ENCODE results near the gene EPB41L5. TPM values are rescaled to one million over a fixed set of nuclear protein-coding genes. Genes with fewer than 3 reads are reported as not detected.
"Not testable (repeated sequence)": the region's sequence is repeated elsewhere in the genome, so short reads cannot be mapped to it uniquely, and the experiment has no call there.

Gene EPB41L5
- total RNA-seq, 1 donor from 2014 or later: 84.0 TPM

DNA sequence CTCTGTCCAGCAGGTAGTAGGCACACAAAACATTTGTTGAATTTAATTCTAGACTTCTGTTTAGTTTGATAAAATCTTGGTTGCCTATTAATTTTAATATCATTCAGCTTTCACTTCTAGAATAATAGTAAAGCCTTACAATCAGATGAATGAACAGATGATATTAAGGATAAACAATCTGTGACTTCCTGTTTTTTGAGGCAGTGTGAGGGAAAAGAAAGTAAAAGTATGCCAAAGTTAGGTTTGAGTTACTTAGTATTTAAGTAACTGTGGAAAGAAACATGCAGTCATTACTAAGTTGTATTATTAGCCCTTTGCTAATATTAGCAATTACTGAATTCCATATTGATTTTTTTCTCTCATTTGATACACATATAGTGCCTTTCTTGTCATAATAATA, 31.5 kb downstream of the EPB41L5 start:
- no peak overlapping the region for H2AFZ ChIP-seq (replicated peaks)
- H3K4me1 ChIP-seq: no peaks in the 10 kb centered on the region
- no peaks in the 10 kb centered on the region for H4K20me1 ChIP-seq (ENCODE audit: low read depth)
- no peaks in the 10 kb centered on the region for H3K9me3 ChIP-seq (ENCODE audit: low read depth)
- peaks cover 19% of the 10 kb centered on the region for H3K36me3 ChIP-seq
- no peak for DNase-seq (ENCODE audit: low spot score)
- H3K27me3 ChIP-seq: no peaks in the 10 kb centered on the region
- no peak overlapping the region for H3K9ac ChIP-seq
- no peak overlapping the region for H3K27ac Mint-ChIP-seq
- H3K79me2 ChIP-seq (ENCODE audit: low read depth): peaks cover 10% of the 10 kb centered on the region
- no peak overlapping the region for H3K4me3 ChIP-seq
- H3K9me3 Mint-ChIP-seq: peaks cover 35% of the 10 kb centered on the region
- TF ChIP-seq EZH2 (IDR thresholded peaks at IDR 0.05) (no peak), EZH2phosphoT487 (IDR thresholded peaks at IDR 0.05) (no peak)
- TF ChIP-seq, protein P1, sequence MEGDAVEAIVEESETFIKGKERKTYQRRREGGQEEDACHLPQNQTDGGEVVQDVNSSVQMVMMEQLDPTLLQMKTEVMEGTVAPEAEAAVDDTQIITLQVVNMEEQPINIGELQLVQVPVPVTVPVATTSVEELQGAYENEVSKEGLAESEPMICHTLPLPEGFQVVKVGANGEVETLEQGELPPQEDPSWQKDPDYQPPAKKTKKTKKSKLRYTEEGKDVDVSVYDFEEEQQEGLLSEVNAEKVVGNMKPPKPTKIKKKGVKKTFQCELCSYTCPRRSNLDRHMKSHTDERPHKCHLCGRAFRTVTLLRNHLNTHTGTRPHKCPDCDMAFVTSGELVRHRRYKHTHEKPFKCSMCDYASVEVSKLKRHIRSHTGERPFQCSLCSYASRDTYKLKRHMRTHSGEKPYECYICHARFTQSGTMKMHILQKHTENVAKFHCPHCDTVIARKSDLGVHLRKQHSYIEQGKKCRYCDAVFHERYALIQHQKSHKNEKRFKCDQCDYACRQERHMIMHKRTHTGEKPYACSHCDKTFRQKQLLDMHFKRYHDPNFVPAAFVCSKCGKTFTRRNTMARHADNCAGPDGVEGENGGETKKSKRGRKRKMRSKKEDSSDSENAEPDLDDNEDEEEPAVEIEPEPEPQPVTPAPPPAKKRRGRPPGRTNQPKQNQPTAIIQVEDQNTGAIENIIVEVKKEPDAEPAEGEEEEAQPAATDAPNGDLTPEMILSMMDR (IDR thresholded peaks at IDR 0.05): no peak
- no peak overlapping the region for H3K4me3 Mint-ChIP-seq
- H3K4me1 Mint-ChIP-seq: no peaks in the 10 kb centered on the region
- H3K36me3 Mint-ChIP-seq: peaks cover 55% of the 10 kb centered on the region
- no peaks in the 10 kb centered on the region for H3F3A ChIP-seq (ENCODE audit: low read depth)
- no peak overlapping the region for H3K4me2 ChIP-seq
- no peaks in the 10 kb centered on the region for H3K27me3 Mint-ChIP-seq (ENCODE audit: insufficient read depth, low read depth)
- H3K27ac ChIP-seq: no peak overlapping the region

DNA sequence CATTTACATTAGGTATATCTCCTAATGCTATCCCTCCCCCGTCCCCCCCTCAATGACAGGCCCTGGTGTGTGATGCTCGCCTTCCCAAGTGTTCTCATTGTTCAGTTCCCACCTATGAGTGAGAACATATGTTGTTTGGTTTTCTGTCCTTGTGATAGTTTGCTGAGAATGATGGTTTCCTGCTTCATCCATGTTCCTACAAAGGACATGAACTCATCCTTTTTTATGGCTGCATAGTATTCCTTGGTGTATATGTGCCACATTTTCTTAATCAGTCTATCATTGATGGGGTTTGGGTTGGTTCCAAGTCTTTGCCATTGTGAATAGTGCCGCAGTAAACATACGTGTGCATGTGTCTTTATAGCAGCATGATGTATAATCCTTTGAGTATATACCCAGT, 32.9 kb downstream of the EPB41L5 start:
- peaks cover 47% of the 10 kb centered on the region for H3K9me3 Mint-ChIP-seq
- H3K27me3 Mint-ChIP-seq (ENCODE audit: insufficient read depth, low read depth); H3K27ac ChIP-seq; H3K4me2 ChIP-seq; H3F3A ChIP-seq (ENCODE audit: low read depth); H3K27ac Mint-ChIP-seq; H4K20me1 ChIP-seq (ENCODE audit: low read depth); H3K4me1 ChIP-seq; H3K4me3 Mint-ChIP-seq; H3K4me1 Mint-ChIP-seq; H3K79me2 ChIP-seq (ENCODE audit: low read depth); H3K27me3 ChIP-seq; H3K4me3 ChIP-seq; H3K9me3 ChIP-seq (ENCODE audit: low read depth); DNase-seq (ENCODE audit: low spot score); H3K9ac ChIP-seq; H2AFZ ChIP-seq (replicated peaks): not testable (repeated sequence)
- peaks cover 19% of the 10 kb centered on the region for H3K36me3 ChIP-seq
- H3K36me3 Mint-ChIP-seq: peaks cover 65% of the 10 kb centered on the region

DNA sequence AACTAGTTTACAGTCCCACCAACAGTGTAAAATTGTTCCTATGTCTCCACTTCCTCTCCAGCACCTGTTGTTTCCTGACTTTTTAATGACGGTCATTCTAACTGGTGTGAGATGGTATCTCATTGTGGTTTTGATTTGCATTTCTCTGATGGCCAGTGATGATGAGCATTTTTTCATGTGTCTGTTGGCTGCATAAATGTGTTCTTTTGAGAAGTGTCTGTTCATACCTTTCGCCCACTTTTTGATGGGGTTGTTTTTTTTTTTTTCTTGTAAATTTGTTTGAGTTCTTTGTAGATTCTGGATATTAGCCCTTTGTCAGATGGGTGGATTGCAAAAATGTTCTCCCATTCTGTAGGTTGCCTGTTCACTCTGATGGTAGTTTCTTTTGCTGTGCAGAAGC, 33.4 kb downstream of the EPB41L5 start:
- not testable (repeated sequence) for H3K27ac Mint-ChIP-seq

DNA sequence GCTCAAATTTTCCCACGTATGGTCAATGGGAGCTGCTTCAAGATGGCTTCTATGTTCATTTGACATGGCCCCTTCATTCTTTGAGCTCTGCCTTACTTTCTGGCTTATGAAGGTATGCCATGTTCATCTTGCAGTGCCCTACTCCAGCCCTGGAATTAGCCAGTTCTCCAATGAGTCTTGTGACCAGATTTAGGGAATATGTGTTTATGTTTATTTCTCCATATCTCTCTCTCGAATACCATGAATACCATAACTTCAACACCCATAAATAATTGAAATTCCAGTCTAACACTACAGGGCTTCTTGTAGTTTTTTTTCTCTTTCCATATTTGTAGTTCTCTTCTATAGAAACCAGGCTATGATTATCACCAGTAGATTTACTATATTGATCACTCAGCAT, 39.7 kb downstream of the EPB41L5 start:
- H3K9me3 ChIP-seq (ENCODE audit: low read depth): no peaks in the 10 kb centered on the region
- no peak for TF ChIP-seq EZH2 (IDR thresholded peaks at IDR 0.05)
- no peak for TF ChIP-seq EZH2phosphoT487 (IDR thresholded peaks at IDR 0.05)
- TF ChIP-seq, protein P1 (IDR thresholded peaks at IDR 0.05): no peak
- no peak overlapping the region for H3K4me3 ChIP-seq
- Mint-ChIP-seq H3K4me3 (no peak overlapping the region), H3K27me3 (ENCODE audit: insufficient read depth, low read depth) (no peaks in the 10 kb centered on the region), H3K9me3 (peaks cover 65% of the 10 kb centered on the region), H3K4me1 (no peaks in the 10 kb centered on the region), H3K27ac (no peak overlapping the region), H3K36me3 (peaks cover 73% of the 10 kb centered on the region)
- no peak overlapping the region for H3K27ac ChIP-seq
- no peak overlapping the region for H3K4me2 ChIP-seq
- H3K36me3 ChIP-seq: no peaks in the 10 kb centered on the region
- H3K27me3 ChIP-seq: no peaks in the 10 kb centered on the region
- no peaks in the 10 kb centered on the region for H3F3A ChIP-seq (ENCODE audit: low read depth)
- no peak for DNase-seq (ENCODE audit: low spot score)
- no peak overlapping the region for H2AFZ ChIP-seq (replicated peaks)
- H3K9ac ChIP-seq: no peak overlapping the region
- peaks cover 48% of the 10 kb centered on the region for H3K79me2 ChIP-seq (ENCODE audit: low read depth)
- no peaks in the 10 kb centered on the region for H3K4me1 ChIP-seq
- H4K20me1 ChIP-seq (ENCODE audit: low read depth): no peaks in the 10 kb centered on the region

More for the DNA sequence above, 33.4 kb downstream of the EPB41L5 start:
- peaks cover 64% of the 10 kb centered on the region for H3K36me3 Mint-ChIP-seq
- not testable (repeated sequence) for H3K79me2 ChIP-seq (ENCODE audit: low read depth); H3K4me1 ChIP-seq; H3K4me3 ChIP-seq; H3K27me3 Mint-ChIP-seq (ENCODE audit: insufficient read depth, low read depth); H3K9me3 ChIP-seq (ENCODE audit: low read depth); H3K4me2 ChIP-seq; H4K20me1 ChIP-seq (ENCODE audit: low read depth); H3K27me3 ChIP-seq; H3K9ac ChIP-seq; DNase-seq (ENCODE audit: low spot score); H3F3A ChIP-seq (ENCODE audit: low read depth); H2AFZ ChIP-seq (replicated peaks); H3K27ac ChIP-seq; H3K4me1 Mint-ChIP-seq; H3K4me3 Mint-ChIP-seq
- H3K9me3 Mint-ChIP-seq: peaks cover 47% of the 10 kb centered on the region
- peaks cover 19% of the 10 kb centered on the region for H3K36me3 ChIP-seq
